ENCODE measurements around the gene PXDN. TPM values are rescaled to one million over a fixed set of nuclear protein-coding genes. Genes with fewer than 3 reads are reported as not detected.
"Not testable (repeated sequence)": the region's sequence is repeated elsewhere in the genome, so short reads cannot be mapped to it uniquely, and the experiment has no call there.

Gene PXDN
- total and polyA plus RNA-seq, 2 of the 13 experiments (the other 11 are each of a cell fraction or from before 2014, with no cell fraction given) = not detected

DNA sequence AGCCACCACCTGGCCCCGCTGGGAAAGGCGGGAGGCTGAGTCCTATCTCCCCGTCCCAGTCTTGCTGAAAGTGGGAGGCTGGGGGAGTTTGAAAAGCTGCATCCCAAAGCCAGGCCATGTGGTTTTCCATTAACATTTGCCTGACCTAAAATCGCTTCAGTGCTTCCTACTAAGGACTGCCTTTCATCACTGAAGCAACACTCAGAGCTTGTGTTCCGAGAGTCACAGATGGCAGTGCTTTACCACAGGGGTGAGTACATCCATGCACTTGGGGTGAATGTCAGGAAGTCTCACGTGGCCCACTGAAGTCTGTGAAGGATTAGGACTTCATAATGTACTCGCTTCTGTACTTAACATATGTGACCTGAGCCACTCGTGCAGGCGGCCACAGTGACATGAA lies 43.3 kb downstream of the PXDN start (continued):
- TF ChIP-seq, protein P1, sequence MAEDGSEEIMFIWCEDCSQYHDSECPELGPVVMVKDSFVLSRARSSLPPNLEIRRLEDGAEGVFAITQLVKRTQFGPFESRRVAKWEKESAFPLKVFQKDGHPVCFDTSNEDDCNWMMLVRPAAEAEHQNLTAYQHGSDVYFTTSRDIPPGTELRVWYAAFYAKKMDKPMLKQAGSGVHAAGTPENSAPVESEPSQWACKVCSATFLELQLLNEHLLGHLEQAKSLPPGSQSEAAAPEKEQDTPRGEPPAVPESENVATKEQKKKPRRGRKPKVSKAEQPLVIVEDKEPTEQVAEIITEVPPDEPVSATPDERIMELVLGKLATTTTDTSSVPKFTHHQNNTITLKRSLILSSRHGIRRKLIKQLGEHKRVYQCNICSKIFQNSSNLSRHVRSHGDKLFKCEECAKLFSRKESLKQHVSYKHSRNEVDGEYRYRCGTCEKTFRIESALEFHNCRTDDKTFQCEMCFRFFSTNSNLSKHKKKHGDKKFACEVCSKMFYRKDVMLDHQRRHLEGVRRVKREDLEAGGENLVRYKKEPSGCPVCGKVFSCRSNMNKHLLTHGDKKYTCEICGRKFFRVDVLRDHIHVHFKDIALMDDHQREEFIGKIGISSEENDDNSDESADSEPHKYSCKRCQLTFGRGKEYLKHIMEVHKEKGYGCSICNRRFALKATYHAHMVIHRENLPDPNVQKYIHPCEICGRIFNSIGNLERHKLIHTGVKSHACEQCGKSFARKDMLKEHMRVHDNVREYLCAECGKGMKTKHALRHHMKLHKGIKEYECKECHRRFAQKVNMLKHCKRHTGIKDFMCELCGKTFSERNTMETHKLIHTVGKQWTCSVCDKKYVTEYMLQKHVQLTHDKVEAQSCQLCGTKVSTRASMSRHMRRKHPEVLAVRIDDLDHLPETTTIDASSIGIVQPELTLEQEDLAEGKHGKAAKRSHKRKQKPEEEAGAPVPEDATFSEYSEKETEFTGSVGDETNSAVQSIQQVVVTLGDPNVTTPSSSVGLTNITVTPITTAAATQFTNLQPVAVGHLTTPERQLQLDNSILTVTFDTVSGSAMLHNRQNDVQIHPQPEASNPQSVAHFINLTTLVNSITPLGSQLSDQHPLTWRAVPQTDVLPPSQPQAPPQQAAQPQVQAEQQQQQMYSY (CRISPR knock-in tag; IDR thresholded peaks at IDR 0.05) = no peak

DNA sequence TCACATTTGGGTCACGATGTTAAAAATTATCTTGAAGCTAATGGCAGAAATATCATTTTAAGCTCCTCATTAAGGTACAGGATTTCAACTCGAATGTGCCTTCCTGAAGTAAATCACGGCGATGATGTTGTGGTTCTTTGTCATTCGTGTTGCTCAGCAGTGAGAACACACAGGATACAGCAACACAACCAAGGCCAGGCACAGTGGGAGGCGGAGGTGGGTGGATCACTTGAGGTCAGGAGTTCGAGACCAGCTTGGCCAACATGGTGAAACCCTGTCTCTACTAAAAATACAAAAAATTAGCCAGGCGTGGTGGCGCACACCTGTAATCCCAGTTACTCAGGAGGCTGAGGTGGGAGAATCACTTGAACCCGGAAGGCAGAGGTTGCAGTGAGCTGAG lies 43.9 kb downstream of the PXDN start:
- CTCF ChIA-PET (ENCODE audit: low intra/inter-chr PET ratio, low total read pairs); BruUV-seq (replicated peaks): not testable (repeated sequence)

More for the DNA sequence above, 43.9 kb downstream of the PXDN start:
- H3K4me1 ChIP-seq (ENCODE audit: insufficient read depth, low read length); H3K36me3 ChIP-seq (replicated peaks in 1 of 2; ENCODE audit: control insufficient read depth in 1 of 2, insufficient read depth in 2 of 2, low read length in 2 of 2); H3K9ac ChIP-seq (ENCODE audit: insufficient read depth, low read depth, low read length); H3K4me3 ChIP-seq (replicated peaks in 1 of 3; ENCODE audit: insufficient read depth in 1 of 3, low read depth in 2 of 3, low read length in 3 of 3); in situ Hi-C loops (cut with HindIII; ENCODE audit: extremely low pct_ligation_motif_present, low pct_unique_long_range_greater_than_20kb); POLR2A ChIA-PET; H3K9me3 ChIP-seq (ENCODE audit: low read length); ATAC-seq; H3K4me2 ChIP-seq (ENCODE audit: low read depth, low read length); H3K27ac ChIP-seq (ENCODE audit: extremely low read length, insufficient read depth, low read length); intact Hi-C loops (cut with micrococcal nuclease; ENCODE audit: unreplicated experiment); FAIRE-seq; H4K20me1 ChIP-seq (ENCODE audit: insufficient read depth, low read length); H3K79me2 ChIP-seq (ENCODE audit: insufficient read depth, low read length); DNase-seq (ENCODE audit: low spot score); H2AFZ ChIP-seq (ENCODE audit: low read length): not testable (repeated sequence)
- peaks cover 1 to 14% of the 10 kb centered on the region in 2 experiments; a peak in 4 of 5 replicates for H3K27me3 ChIP-seq (ENCODE audit: control insufficient read depth in 1 of 2, insufficient read depth in 2 of 2, low read length in 2 of 2)
- 36% methylated on average over 10 of the region's 10 CpGs for WGBS (ENCODE audit: low lambda C conversion rate)
